GM12878 (cell line): Measurements from ENCODE around the gene ATN1. TPM values are rescaled to one million over a fixed set of nuclear protein-coding genes. Genes with fewer than 3 reads are reported as not detected.

Experiments used
- ATAC-seq: fragments of 200-7000 bp; cut with Tn5 transposase; 3 replicates; pipeline ENCODE4 v1.9.1; 2020; ENCODE audit warnings: mild to moderate bottlenecking, moderate library complexity
- BruUV-seq: library from RNA; stranded (reverse); fragments of 400-500 nt; replicated peaks from 2 replicates; lab custom pipeline; 2021; lab: Mats Ljungman, UMichigan
- CTCF ChIA-PET: fragments of 300-600 bp; sonication (Branson Sonifier 250); formaldehyde crosslinking; extraction: SDS; loops from one replicate; lab custom pipeline; 2021; ENCODE audit warnings: inconsistent platforms; lab: Yijun Ruan, JAX
- POLR2A ChIA-PET: fragments of 350-600 bp; formaldehyde crosslinking; extraction: SDS; loops from one replicate; lab custom pipeline; 2021; ENCODE audit warnings: inconsistent platforms; lab: Charles Lee
- RAD21 ChIA-PET: fragments of 300-600 bp; sonication (Branson Sonifier 250); formaldehyde crosslinking; loops from one replicate; lab custom pipeline; 2023; ENCODE audit warnings: antibody characterized with exemption; ENCODE audit not compliant: unreplicated experiment; lab: Charles Lee
- SMC1A ChIA-PET: fragments of 300-600 bp; sonication (Branson Sonifier 250); formaldehyde crosslinking; loops from one replicate; lab custom pipeline; 2023; ENCODE audit not compliant: unreplicated experiment, uncharacterized antibody; lab: Charles Lee
- DNase-seq: peaks from one replicate; pipeline ENCODE4 v3.0.0-alpha.2; 2011; ENCODE audit warnings: low read depth, low spot score
- FAIRE-seq: peaks from 3 replicates; lab custom pipeline; 2011; peaks lifted over from hg19 to GRCh38; lab: Jason Lieb, UNC
- H2AFZ ChIP-seq: 2 replicates; pipeline ENCODE4 v1.6.0; 2011; ENCODE audit warnings: low read depth, low read length, control low read depth; ENCODE audit not compliant: control insufficient read depth
- H3K27ac ChIP-seq: 2 replicates; pipeline ENCODE4 v1.5.1; 2011; ENCODE audit warnings: control low read depth; ENCODE audit not compliant: control insufficient read depth, insufficient read depth
- H3K27me3 ChIP-seq, 2 experiments: replicated peaks in 1 of 2; 2 replicates each; pipeline versions ENCODE4 v1.6.0 to v1.6.1; 2011; ENCODE audit warnings: low read length in 1 of 2; ENCODE audit not compliant: control insufficient read depth in 2 of 2, insufficient read depth in 2 of 2
- H3K36me3 ChIP-seq, 2 experiments: 2 replicates each; pipeline ENCODE4 v1.5.1; 2011; ENCODE audit warnings: low read length in 1 of 2; ENCODE audit not compliant: control insufficient read depth in 2 of 2, insufficient read depth in 2 of 2
- H3K4me1 ChIP-seq: 2 replicates; pipeline ENCODE4 v1.6.1; 2011; ENCODE audit warnings: mild to moderate bottlenecking, low read length, moderate library complexity, mixed read lengths; ENCODE audit not compliant: control insufficient read depth, insufficient read depth
- H3K4me2 ChIP-seq: 2 replicates; pipeline ENCODE4 v1.6.0; 2011; ENCODE audit warnings: control low read depth; ENCODE audit not compliant: control insufficient read depth, insufficient read depth
- H3K4me3 ChIP-seq: fragments of 200-600 bp; sonication (generic); 2 replicates; pipeline ENCODE4 v1.5.1; 2016
- H3K79me2 ChIP-seq: 2 replicates; pipeline ENCODE4 v1.6.0; 2011; ENCODE audit warnings: low read length; ENCODE audit not compliant: control insufficient read depth, insufficient read depth
- H3K9ac ChIP-seq: 2 replicates; pipeline ENCODE4 v1.8.0; 2011; ENCODE audit warnings: low read length, control low read depth, mixed read lengths; ENCODE audit not compliant: control insufficient read depth, insufficient read depth
- H3K9me3 ChIP-seq: replicated peaks from 3 replicates; pipeline ENCODE4 v1.5.1; 2011; ENCODE audit warnings: mild to moderate bottlenecking, low read length; ENCODE audit not compliant: control insufficient read depth, insufficient read depth
- H4K20me1 ChIP-seq: 2 replicates; pipeline ENCODE4 v1.6.0; 2011; ENCODE audit not compliant: control insufficient read depth, insufficient read depth
- CBFB ChIP-seq: IDR thresholded peaks from 2 replicates; pipeline ENCODE4 v1.6.1; 2016; ENCODE audit warnings: antibody characterized with exemption, low read depth
- CHD2 ChIP-seq: IDR thresholded peaks from 2 replicates; pipeline ENCODE4 v1.6.1; 2011; ENCODE audit warnings: low read depth, low read length, improper control_type of control experiment, borderline replicate concordance
- HDAC6 ChIP-seq: fragments of 200-600 bp; sonication (generic); IDR thresholded peaks from one replicate; pipeline ENCODE4 v1.8.0; 2017; ENCODE audit warnings: antibody characterized with exemption; ENCODE audit not compliant: unreplicated experiment
- HDGF ChIP-seq: fragments of 450-650 bp; IDR thresholded peaks from 2 replicates; pipeline ENCODE4 v1.6.1; 2016; ENCODE audit warnings: antibody characterized with exemption
- MYC ChIP-seq: IDR thresholded peaks from 2 replicates; pipeline ENCODE4 v1.6.1; 2011; ENCODE audit warnings: mild to moderate bottlenecking, low read length, moderate library complexity, inconsistent platforms; ENCODE audit not compliant: insufficient read depth, insufficient replicate concordance, insufficient read length, severe bottlenecking
- POLR2AphosphoS5 ChIP-seq: IDR thresholded peaks from 2 replicates; pipeline ENCODE4 v1.6.1; 2011; ENCODE audit warnings: mild to moderate bottlenecking, low read length, inconsistent platforms
- RFX5 ChIP-seq: IDR thresholded peaks from 2 replicates; pipeline ENCODE4 v1.6.1; 2011; ENCODE audit warnings: low read depth, low read length, improper control_type of control experiment
- ZBED1 ChIP-seq: IDR thresholded peaks from 2 replicates; pipeline ENCODE4 v1.6.1; 2016; ENCODE audit warnings: borderline replicate concordance
- WGBS: methylation state at CpG from one replicate; pipeline ENCODE4 v1.1.6; 2016; ENCODE audit warnings: low lambda C conversion rate; ENCODE audit not compliant: insufficient replicate concordance, insufficient coverage; ENCODE audit errors: missing lambda C conversion rate; 5-methylcytosine and 5-hydroxymethylcytosine counted together
- in situ Hi-C: fragments of 300-500 bp; cut with MboI; formaldehyde crosslinking; loops from 9 replicates; pipeline ENCODE4 v1.14.3; 2018; ENCODE audit warnings: mixed read lengths
- intact Hi-C: fragments of 100-400 bp; cut with micrococcal nuclease; formaldehyde crosslinking; loops from one replicate; pipeline ENCODE4 v1.14.2; 2022; ENCODE audit not compliant: unreplicated experiment
- polyA plus RNA-seq, 11 experiments: library from polyadenylated mRNA; depleted of rRNA in 4 of 11; unstranded in 6 of 11; stranded (reverse) in 5 of 11; fragments of >200 nt; fragmentation: Nextera tagmentation in 4 of 11; fragmentation: Illumina TruSeq in 1 of 11; extraction: Ambion mirVana in 4 of 11; extraction: Trizol in 1 of 11; gene quantifications; 1 replicate in 1 of 11; 2 replicates in 10 of 11; pipeline versions ENCODE4 v1.2.1 to v1.2.3, GENCODE V29; 2011 to 2016; ENCODE audit warnings: inconsistent platforms in 2 of 11, missing spikeins in 2 of 11, low read depth in 1 of 11
- total RNA-seq, 4 experiments: library from RNA; depleted of rRNA in 3 of 4; stranded (reverse); fragments of >200 nt in 3 of 4; fragmentation: Illumina TruSeq in 1 of 4; extraction: Trizol in 1 of 4; gene quantifications; 2 replicates each; pipeline versions ENCODE4 v1.2.1 to v1.2.3, GENCODE V29; 2013 to 2021
- TF ChIP-seq, protein P1 (sequence below): IDR thresholded peaks from 2 replicates; pipeline ENCODE4 v1.6.1; 2011; ENCODE audit warnings: mild to moderate bottlenecking, low read depth, low read length, moderate library complexity; ENCODE audit not compliant: insufficient replicate concordance
- TF ChIP-seq, protein P2 (sequence below), 3 experiments: IDR thresholded peaks in 2 of 3; conservative IDR thresholded peaks in 1 of 3; 2 replicates each; pipeline ENCODE4 v1.5.1; 2011; ENCODE audit warnings: low read depth in 3 of 3, low read length in 3 of 3, mild to moderate bottlenecking in 3 of 3, control low read depth in 2 of 3, moderate library complexity in 2 of 3, inconsistent platforms in 1 of 3, mixed read lengths in 1 of 3; ENCODE audit not compliant: control insufficient read depth in 2 of 3, insufficient read depth in 1 of 3; ENCODE audit errors: extremely low read depth in 1 of 3
- TF ChIP-seq, protein P3 (sequence below): fragments of 450-650 bp; IDR thresholded peaks from 2 replicates; pipeline ENCODE4 v1.6.1; 2016; ENCODE audit warnings: mild to moderate bottlenecking
- TF ChIP-seq, protein P4 (sequence below): fragments of 450-650 bp; conservative IDR thresholded peaks from 2 replicates; pipeline ENCODE4 v1.6.1; 2017; ENCODE audit warnings: mild to moderate bottlenecking, moderate library complexity
- TF ChIP-seq, protein P5 (sequence below): IDR thresholded peaks from 2 replicates; pipeline ENCODE4 v1.6.1; 2011; ENCODE audit warnings: low read depth, low read length, improper control_type of control experiment, borderline replicate concordance

The ATN1 gene
- total and polyA plus RNA-seq, 10 of the 15 experiments (the other 5 are each of a cell fraction or from before 2014, with no cell fraction given) = 0.08 to 44.5 (median 5.0) TPM

DNA sequence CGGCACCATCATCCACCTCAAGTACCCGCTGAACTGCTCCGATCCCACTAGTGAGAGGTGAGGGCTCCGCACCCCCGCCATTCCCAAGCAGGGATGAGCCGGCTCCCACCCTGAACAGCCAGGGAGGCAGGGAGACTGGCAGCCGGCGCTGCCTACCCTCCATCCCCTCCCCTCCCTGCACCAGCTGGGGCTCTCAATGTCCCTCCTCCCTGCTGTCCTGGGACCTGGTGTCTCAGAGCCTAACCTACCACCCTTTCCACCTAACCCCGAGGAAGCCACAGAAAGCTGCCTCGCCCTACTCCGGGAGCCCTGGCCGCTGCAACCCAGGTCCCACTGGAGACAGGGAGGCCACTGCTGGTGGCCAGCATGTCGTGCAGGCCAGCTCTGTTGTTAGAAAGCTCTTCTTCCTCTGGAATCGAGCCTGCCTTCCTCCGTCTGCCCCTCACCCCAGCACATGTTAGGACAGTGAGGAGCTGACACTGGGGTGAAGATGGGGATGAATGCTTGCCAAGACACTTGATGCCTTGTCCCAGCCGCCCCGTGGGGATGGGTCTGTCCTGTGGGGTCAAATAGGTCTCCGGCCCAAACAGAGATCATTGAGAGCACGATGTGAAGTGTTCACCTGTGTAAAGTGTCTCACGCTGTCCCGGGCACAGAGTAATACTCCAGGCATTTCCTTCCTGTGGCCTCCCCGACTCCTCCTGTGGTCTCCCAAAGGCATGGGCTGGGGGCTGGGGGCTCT is 24.5 kb downstream of the ATN1 start:
- Histone ChIP-seq H3K4me2 (peak overlapping the region; percentile 99), H4K20me1 (no peaks in the 10 kb centered on the region), H3K27ac (peak overlapping the region; percentile 99), H3K79me2 (peaks cover 88% of the 10 kb centered on the region), H3K4me3 (peak overlapping the region; percentile 95), H2AFZ (no peak overlapping the region), H3K4me1 (peaks cover 73% of the 10 kb centered on the region), H3K9me3 (no peaks in the 10 kb centered on the region), H3K36me3 (peaks cover 6 to 29% of the 10 kb centered on the region in 2 experiments), H3K9ac (peak overlapping the region; percentile 99), H3K27me3 (no peaks in the 10 kb centered on the region)
- ChIA-PET SMC1A (interaction anchor here (1.6 to 11.6 kb wide), 2 partner anchors 8 kb away, joined by 6 to 395 read pairs; partner anchors contain the start of genes C12orf57 and RNU7-1), RAD21 (interaction anchor here (0.5 to 3.4 kb wide), 6 partner anchors 8 to 503 kb away, joined by 3 to 16 read pairs (median 7); partner anchors contain the start of genes C12orf57 and RNU7-1), CTCF (interaction anchor here (1.2 to 11.6 kb wide), 7 partner anchors 8 to 28 kb away, joined by 4 to 645 read pairs (median 4); partner anchors contain the start of genes C12orf57 and RNU7-1), POLR2A (interaction anchor here (0.6 to 17.8 kb wide), 7 partner anchors 8 to 161 kb away, joined by 3 to 524 read pairs (median 3); partner anchors contain the start of genes C12orf57, RNU7-1 and TPI1)
- in situ Hi-C loops = loop anchor here (25.0 kb wide), 1 partner anchor 1685 kb away; no protein-coding TSS in a partner anchor
- FAIRE-seq (peak; percentile 7), DNase-seq (no peak), ATAC-seq (peak; percentile 0; the same call in 2 of the 3 replicates)
- BruUV-seq = TSS peak; percentile 49
- intact Hi-C loops = no loop called here
- WGBS = 2% methylated on average over 22 of the region's 22 CpGs
- TF ChIP-seq HDGF = peak; percentile 81; the same call in 1 of the 2 replicates
- TF ChIP-seq HDAC6 = peak; percentile 16
- TF ChIP-seq CHD2 = 0 out of 2 replicates have a peak, but pooled peaks have one; percentile 30
- TF ChIP-seq RFX5 = no peak
- TF ChIP-seq POLR2AphosphoS5 = peak; percentile 8; the same call in 1 of the 2 replicates
- TF ChIP-seq, protein P1, sequence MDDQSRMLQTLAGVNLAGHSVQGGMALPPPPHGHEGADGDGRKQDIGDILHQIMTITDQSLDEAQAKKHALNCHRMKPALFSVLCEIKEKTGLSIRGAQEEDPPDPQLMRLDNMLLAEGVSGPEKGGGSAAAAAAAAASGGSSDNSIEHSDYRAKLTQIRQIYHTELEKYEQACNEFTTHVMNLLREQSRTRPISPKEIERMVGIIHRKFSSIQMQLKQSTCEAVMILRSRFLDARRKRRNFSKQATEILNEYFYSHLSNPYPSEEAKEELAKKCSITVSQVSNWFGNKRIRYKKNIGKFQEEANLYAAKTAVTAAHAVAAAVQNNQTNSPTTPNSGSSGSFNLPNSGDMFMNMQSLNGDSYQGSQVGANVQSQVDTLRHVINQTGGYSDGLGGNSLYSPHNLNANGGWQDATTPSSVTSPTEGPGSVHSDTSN = peak; percentile 4
- peak; percentile 40 for TF ChIP-seq MYC
- TF ChIP-seq, protein P2, sequence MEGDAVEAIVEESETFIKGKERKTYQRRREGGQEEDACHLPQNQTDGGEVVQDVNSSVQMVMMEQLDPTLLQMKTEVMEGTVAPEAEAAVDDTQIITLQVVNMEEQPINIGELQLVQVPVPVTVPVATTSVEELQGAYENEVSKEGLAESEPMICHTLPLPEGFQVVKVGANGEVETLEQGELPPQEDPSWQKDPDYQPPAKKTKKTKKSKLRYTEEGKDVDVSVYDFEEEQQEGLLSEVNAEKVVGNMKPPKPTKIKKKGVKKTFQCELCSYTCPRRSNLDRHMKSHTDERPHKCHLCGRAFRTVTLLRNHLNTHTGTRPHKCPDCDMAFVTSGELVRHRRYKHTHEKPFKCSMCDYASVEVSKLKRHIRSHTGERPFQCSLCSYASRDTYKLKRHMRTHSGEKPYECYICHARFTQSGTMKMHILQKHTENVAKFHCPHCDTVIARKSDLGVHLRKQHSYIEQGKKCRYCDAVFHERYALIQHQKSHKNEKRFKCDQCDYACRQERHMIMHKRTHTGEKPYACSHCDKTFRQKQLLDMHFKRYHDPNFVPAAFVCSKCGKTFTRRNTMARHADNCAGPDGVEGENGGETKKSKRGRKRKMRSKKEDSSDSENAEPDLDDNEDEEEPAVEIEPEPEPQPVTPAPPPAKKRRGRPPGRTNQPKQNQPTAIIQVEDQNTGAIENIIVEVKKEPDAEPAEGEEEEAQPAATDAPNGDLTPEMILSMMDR (IDR thresholded peaks at IDR 0.05 in 2 of 3, conservative IDR thresholded peaks at IDR 0.05 in 1 of 3; ENCODE audit: control insufficient read depth in 2 of 3, extremely low read depth in 1 of 3, insufficient read depth in 1 of 3, low read depth in 3 of 3, low read length in 3 of 3) = peak in 1 of 3 experiments; percentile 21; a peak in 1 of 6 replicates
- TF ChIP-seq CBFB = no peak
- TF ChIP-seq ZBED1 = 0 out of 2 replicates have a peak, but pooled peaks have one; percentile 5
- TF ChIP-seq, protein P3, sequence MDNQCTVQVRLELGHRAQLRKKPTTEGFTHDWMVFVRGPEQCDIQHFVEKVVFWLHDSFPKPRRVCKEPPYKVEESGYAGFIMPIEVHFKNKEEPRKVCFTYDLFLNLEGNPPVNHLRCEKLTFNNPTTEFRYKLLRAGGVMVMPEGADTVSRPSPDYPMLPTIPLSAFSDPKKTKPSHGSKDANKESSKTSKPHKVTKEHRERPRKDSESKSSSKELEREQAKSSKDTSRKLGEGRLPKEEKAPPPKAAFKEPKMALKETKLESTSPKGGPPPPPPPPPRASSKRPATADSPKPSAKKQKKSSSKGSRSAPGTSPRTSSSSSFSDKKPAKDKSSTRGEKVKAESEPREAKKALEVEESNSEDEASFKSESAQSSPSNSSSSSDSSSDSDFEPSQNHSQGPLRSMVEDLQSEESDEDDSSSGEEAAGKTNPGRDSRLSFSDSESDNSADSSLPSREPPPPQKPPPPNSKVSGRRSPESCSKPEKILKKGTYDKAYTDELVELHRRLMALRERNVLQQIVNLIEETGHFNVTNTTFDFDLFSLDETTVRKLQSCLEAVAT = peak; percentile 9; the same call in 1 of the 2 replicates
- TF ChIP-seq, protein P4, sequence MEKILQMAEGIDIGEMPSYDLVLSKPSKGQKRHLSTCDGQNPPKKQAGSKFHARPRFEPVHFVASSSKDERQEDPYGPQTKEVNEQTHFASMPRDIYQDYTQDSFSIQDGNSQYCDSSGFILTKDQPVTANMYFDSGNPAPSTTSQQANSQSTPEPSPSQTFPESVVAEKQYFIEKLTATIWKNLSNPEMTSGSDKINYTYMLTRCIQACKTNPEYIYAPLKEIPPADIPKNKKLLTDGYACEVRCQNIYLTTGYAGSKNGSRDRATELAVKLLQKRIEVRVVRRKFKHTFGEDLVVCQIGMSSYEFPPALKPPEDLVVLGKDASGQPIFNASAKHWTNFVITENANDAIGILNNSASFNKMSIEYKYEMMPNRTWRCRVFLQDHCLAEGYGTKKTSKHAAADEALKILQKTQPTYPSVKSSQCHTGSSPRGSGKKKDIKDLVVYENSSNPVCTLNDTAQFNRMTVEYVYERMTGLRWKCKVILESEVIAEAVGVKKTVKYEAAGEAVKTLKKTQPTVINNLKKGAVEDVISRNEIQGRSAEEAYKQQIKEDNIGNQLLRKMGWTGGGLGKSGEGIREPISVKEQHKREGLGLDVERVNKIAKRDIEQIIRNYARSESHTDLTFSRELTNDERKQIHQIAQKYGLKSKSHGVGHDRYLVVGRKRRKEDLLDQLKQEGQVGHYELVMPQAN = 0 out of 2 replicates have a peak, but pooled peaks have one; percentile 35
- TF ChIP-seq, protein P5, sequence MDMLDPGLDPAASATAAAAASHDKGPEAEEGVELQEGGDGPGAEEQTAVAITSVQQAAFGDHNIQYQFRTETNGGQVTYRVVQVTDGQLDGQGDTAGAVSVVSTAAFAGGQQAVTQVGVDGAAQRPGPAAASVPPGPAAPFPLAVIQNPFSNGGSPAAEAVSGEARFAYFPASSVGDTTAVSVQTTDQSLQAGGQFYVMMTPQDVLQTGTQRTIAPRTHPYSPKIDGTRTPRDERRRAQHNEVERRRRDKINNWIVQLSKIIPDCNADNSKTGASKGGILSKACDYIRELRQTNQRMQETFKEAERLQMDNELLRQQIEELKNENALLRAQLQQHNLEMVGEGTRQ = no peak
